Ascending aorta (tissue), 2 donors: ENCODE results near the gene GLIS2. TPM values are rescaled to one million over a fixed set of nuclear protein-coding genes. Genes with fewer than 3 reads are reported as not detected.
A peak's percentile ranks its signal among the peaks of the same experiment; 100 is the strongest.
"Not testable (repeated sequence)": the region's sequence is repeated elsewhere in the genome, so short reads cannot be mapped to it uniquely, and the experiment has no call there.

Experiments
- DNase-seq, 2 donors: peaks; one replicate each; pipeline ENCODE4 v3.0.0-alpha.2; 2019; ENCODE audit warnings: low spot score in 2 of 2
- H3K27ac ChIP-seq, 2 donors: fragments of 200-600 bp; sonication (generic); one replicate each; pipeline ENCODE4 v1.5.1; 2016 to 2017; ENCODE audit warnings: mild to moderate bottlenecking in 1 of 2
- H3K27me3 ChIP-seq: fragments of 200-600 bp; sonication (generic); one replicate; pipeline ENCODE4 v1.5.1; 2017
- H3K36me3 ChIP-seq, 2 donors: fragments of 200-600 bp; sonication (generic); one replicate each; pipeline ENCODE4 v1.5.1; 2016
- H3K4me1 ChIP-seq, 2 donors: fragments of 200-600 bp; sonication (generic); one replicate each; pipeline ENCODE4 v1.5.1; 2016 to 2017; ENCODE audit warnings: mild to moderate bottlenecking in 1 of 2
- H3K4me3 ChIP-seq, 2 donors: fragments of 200-600 bp; sonication (generic); one replicate each; pipeline ENCODE4 v1.5.1; 2016 to 2017; ENCODE audit warnings: mild to moderate bottlenecking in 1 of 2
- H3K9me3 ChIP-seq, 2 donors: fragments of 200-600 bp; sonication (generic); one replicate each; pipeline ENCODE4 v1.5.1; 2016
- CTCF ChIP-seq, 3 experiments: fragments of 200-600 bp in 2 of 3; fragments of 450-650 bp in 1 of 3; sonication (generic) in 2 of 3; IDR thresholded peaks; one replicate each; pipeline ENCODE4 v1.5.1; 2016 to 2019; ENCODE audit warnings: antibody characterized with exemption in 3 of 3, mild to moderate bottlenecking in 1 of 3, moderate library complexity in 1 of 3
- intact Hi-C: fragments of 100-400 bp; cut with DNase I; formaldehyde crosslinking; loops from one replicate; pipeline ENCODE4 v1.15.1; 2023
- total RNA-seq: library from RNA; depleted of rRNA; stranded (reverse); fragments of >200 nt; gene quantifications from one replicate; pipeline ENCODE4 v1.1.0, GENCODE V29; 2016

GLIS2 gene
- total RNA-seq, 1 donor from 2014 or later = 16.8 TPM

- intact Hi-C loops = no loop called here
- no peak for TF ChIP-seq CTCF (IDR thresholded peaks at IDR 0.05)
These were observed 24.0 kb downstream of the GLIS2 start for GRCh38 chr16:4339909-4340308.

GRCh38 chr16:4340443-4340842 lies 24.6 kb downstream of the GLIS2 start:
- DNase-seq = no peak
- H3K4me3 ChIP-seq = no peak overlapping the region
- intact Hi-C loops = no loop called here
- H3K4me1 ChIP-seq = peaks cover 0 to 6% of the 10 kb centered on the region in 2 donors
- H3K9me3 ChIP-seq = no peaks in the 10 kb centered on the region
- peaks cover 36 to 50% of the 10 kb centered on the region in 2 donors for H3K36me3 ChIP-seq
- H3K27me3 ChIP-seq = no peaks in the 10 kb centered on the region
- H3K27ac ChIP-seq = no peak overlapping the region
- no peak for TF ChIP-seq CTCF (IDR thresholded peaks at IDR 0.05)

More at GRCh38 chr16:4339909-4340308, 24.0 kb downstream of the GLIS2 start:
- no peak for DNase-seq
- Histone ChIP-seq H3K27ac (peak overlapping the region in 1 of 2 donors; percentile 59), H3K9me3 (no peaks in the 10 kb centered on the region), H3K36me3 (peaks cover 42 to 55% of the 10 kb centered on the region in 2 donors), H3K4me3 (no peak overlapping the region), H3K4me1 (peaks cover 0 to 6% of the 10 kb centered on the region in 2 donors), H3K27me3 (no peaks in the 10 kb centered on the region)

GRCh38 chr16:4341250-4341649 lies 25.4 kb downstream of the GLIS2 start:
- intact Hi-C loops = no loop called here
- Histone ChIP-seq H3K27ac (no peak overlapping the region), H3K4me1 (peaks cover 0 to 6% of the 10 kb centered on the region in 2 donors), H3K4me3 (no peak overlapping the region), H3K27me3 (no peaks in the 10 kb centered on the region), H3K36me3 (peaks cover 30 to 42% of the 10 kb centered on the region in 2 donors), H3K9me3 (no peaks in the 10 kb centered on the region)
- DNase-seq = no peak
- TF ChIP-seq CTCF (IDR thresholded peaks at IDR 0.05) = no peak

- DNase-seq = no peak
- Histone ChIP-seq H3K27me3 (no peaks in the 10 kb centered on the region), H3K4me1 (peaks cover 0 to 6% of the 10 kb centered on the region in 2 donors), H3K36me3 (peaks cover 11 to 25% of the 10 kb centered on the region in 2 donors), H3K9me3 (no peaks in the 10 kb centered on the region), H3K4me3 (no peak overlapping the region), H3K27ac (no peak overlapping the region)
- intact Hi-C loops = no loop called here
- TF ChIP-seq CTCF (IDR thresholded peaks at IDR 0.05) = no peak
These were observed 27.2 kb downstream of the GLIS2 start for GRCh38 chr16:4342866-4343744.

- intact Hi-C loops, H3K4me3 ChIP-seq, DNase-seq, H3K27me3 ChIP-seq, H3K27ac ChIP-seq, H3K9me3 ChIP-seq: not testable (repeated sequence)
- Histone ChIP-seq H3K4me1 (peaks cover 0 to 13% of the 10 kb centered on the region in 2 donors), H3K36me3 (peaks cover 0 to 20% of the 10 kb centered on the region in 2 donors)
These were observed 28.6 kb downstream of the GLIS2 start for GRCh38 chr16:4344300-4344982.
